ENCODE results near the gene KIN.
A peak's percentile ranks its signal among the peaks of the same experiment; 100 is the strongest.

Gene KIN

GRCh38 chr10:7787857-7788638, at the start of gene KIN, which contains the start of gene ATP5F1C:
TSS of gene KIN (minus strand) at chr10:7787993. CDS start at chr10:7787933, 60 bp downstream.
TSS of gene ATP5F1C (plus strand) at chr10:7788177. CDS start at chr10:7788208, 31 bp downstream.
- Histone ChIP-seq H3K27ac (ENCODE audit: low read depth, low read length) (peak within 1 kb of the TSS; percentile 92), H3K4me3 (ENCODE audit: low read length) (peak within 1 kb of the TSS; percentile 89), H3K4me1 (ENCODE audit: control insufficient read depth, insufficient read depth, low read length) (peaks cover 23% of the 10 kb centered on the region), H3K27me3 (ENCODE audit: control insufficient read depth, insufficient read depth, low read length) (peaks cover 3% of the 10 kb centered on the region), H3K9ac (ENCODE audit: low read length) (peak within 1 kb of the TSS; percentile 86), H3K36me3 (ENCODE audit: control insufficient read depth, insufficient read depth, low read length) (no peaks in the 10 kb centered on the region)

GRCh38 chr10:7836571-7836970, 48.8 kb upstream of the KIN start:
- H3K36me3 ChIP-seq (ENCODE audit: control insufficient read depth, insufficient read depth, low read length): no peaks in the 10 kb centered on the region
- no peak overlapping the region for H3K27ac ChIP-seq (ENCODE audit: low read depth, low read length)
- no peak overlapping the region for H3K9ac ChIP-seq (ENCODE audit: low read length)
- H3K4me1 ChIP-seq (ENCODE audit: control insufficient read depth, insufficient read depth, low read length): no peaks in the 10 kb centered on the region
- no peak overlapping the region for H3K4me3 ChIP-seq (ENCODE audit: low read length)
- no peaks in the 10 kb centered on the region for H3K27me3 ChIP-seq (ENCODE audit: control insufficient read depth, insufficient read depth, low read length)

- Histone ChIP-seq H3K27me3 (ENCODE audit: control insufficient read depth, insufficient read depth, low read length) (no peaks in the 10 kb centered on the region), H3K27ac (ENCODE audit: low read depth, low read length) (no peak overlapping the region), H3K4me3 (ENCODE audit: low read length) (no peak overlapping the region), H3K36me3 (ENCODE audit: control insufficient read depth, insufficient read depth, low read length) (no peaks in the 10 kb centered on the region), H3K9ac (ENCODE audit: low read length) (no peak overlapping the region), H3K4me1 (ENCODE audit: control insufficient read depth, insufficient read depth, low read length) (no peaks in the 10 kb centered on the region)
Observed at GRCh38 chr10:7834262-7834661, 46.5 kb upstream of the KIN start.

GRCh38 chr10:7833210-7833609, 45.4 kb upstream of the KIN start:
- no peak overlapping the region for H3K9ac ChIP-seq (ENCODE audit: low read length)
- H3K27me3 ChIP-seq (ENCODE audit: control insufficient read depth, insufficient read depth, low read length): no peaks in the 10 kb centered on the region
- no peak overlapping the region for H3K27ac ChIP-seq (ENCODE audit: low read depth, low read length)
- no peak overlapping the region for H3K4me3 ChIP-seq (ENCODE audit: low read length)
- no peaks in the 10 kb centered on the region for H3K36me3 ChIP-seq (ENCODE audit: control insufficient read depth, insufficient read depth, low read length)
- H3K4me1 ChIP-seq (ENCODE audit: control insufficient read depth, insufficient read depth, low read length): no peaks in the 10 kb centered on the region

GRCh38 chr10:7832060-7832459, 44.3 kb upstream of the KIN start:
- Histone ChIP-seq H3K4me3 (ENCODE audit: low read length) (no peak overlapping the region), H3K36me3 (ENCODE audit: control insufficient read depth, insufficient read depth, low read length) (no peaks in the 10 kb centered on the region), H3K27ac (ENCODE audit: low read depth, low read length) (no peak overlapping the region), H3K4me1 (ENCODE audit: control insufficient read depth, insufficient read depth, low read length) (no peaks in the 10 kb centered on the region), H3K27me3 (ENCODE audit: control insufficient read depth, insufficient read depth, low read length) (no peaks in the 10 kb centered on the region), H3K9ac (ENCODE audit: low read length) (no peak overlapping the region)

GRCh38 chr10:7829289-7829834, 41.6 kb upstream of the KIN start:
- Histone ChIP-seq H3K4me3 (ENCODE audit: low read length) (no peak overlapping the region), H3K27ac (ENCODE audit: low read depth, low read length) (no peak overlapping the region), H3K9ac (ENCODE audit: low read length) (no peak overlapping the region), H3K27me3 (ENCODE audit: control insufficient read depth, insufficient read depth, low read length) (no peaks in the 10 kb centered on the region), H3K4me1 (ENCODE audit: control insufficient read depth, insufficient read depth, low read length) (no peaks in the 10 kb centered on the region), H3K36me3 (ENCODE audit: control insufficient read depth, insufficient read depth, low read length) (peaks cover 7% of the 10 kb centered on the region)

GRCh38 chr10:7826971-7827370, 39.2 kb upstream of the KIN start:
- Histone ChIP-seq H3K27ac (ENCODE audit: low read depth, low read length) (no peak overlapping the region), H3K36me3 (ENCODE audit: control insufficient read depth, insufficient read depth, low read length) (peaks cover 7% of the 10 kb centered on the region)

GRCh38 chr10:7824251-7824650, 36.5 kb upstream of the KIN start:
- H3K27ac ChIP-seq (ENCODE audit: low read depth, low read length): no peak overlapping the region
- no peaks in the 10 kb centered on the region for H3K27me3 ChIP-seq (ENCODE audit: control insufficient read depth, insufficient read depth, low read length)
- peaks cover 7% of the 10 kb centered on the region for H3K36me3 ChIP-seq (ENCODE audit: control insufficient read depth, insufficient read depth, low read length)
- H3K4me1 ChIP-seq (ENCODE audit: control insufficient read depth, insufficient read depth, low read length): peaks cover 3% of the 10 kb centered on the region
- no peak overlapping the region for H3K4me3 ChIP-seq (ENCODE audit: low read length)
- H3K9ac ChIP-seq (ENCODE audit: low read length): no peak overlapping the region

More at GRCh38 chr10:7826971-7827370, 39.2 kb upstream of the KIN start:
- Histone ChIP-seq H3K27me3 (ENCODE audit: control insufficient read depth, insufficient read depth, low read length) (no peaks in the 10 kb centered on the region), H3K4me3 (ENCODE audit: low read length) (no peak overlapping the region), H3K4me1 (ENCODE audit: control insufficient read depth, insufficient read depth, low read length) (no peaks in the 10 kb centered on the region), H3K9ac (ENCODE audit: low read length) (no peak overlapping the region)

GRCh38 chr10:7819121-7819460, 31.3 kb upstream of the KIN start:
- H3K4me3 ChIP-seq (ENCODE audit: low read length): peak overlapping the region; percentile 96
- peaks cover 3% of the 10 kb centered on the region for H3K4me1 ChIP-seq (ENCODE audit: control insufficient read depth, insufficient read depth, low read length)
- H3K36me3 ChIP-seq (ENCODE audit: control insufficient read depth, insufficient read depth, low read length): no peaks in the 10 kb centered on the region
- no peak overlapping the region for H3K27ac ChIP-seq (ENCODE audit: low read depth, low read length)
- no peaks in the 10 kb centered on the region for H3K27me3 ChIP-seq (ENCODE audit: control insufficient read depth, insufficient read depth, low read length)
- no peak overlapping the region for H3K9ac ChIP-seq (ENCODE audit: low read length)

GRCh38 chr10:7818295-7819120, 30.7 kb upstream of the KIN start, which contains the start of gene TAF3:
TSS of gene TAF3 (plus strand) at chr10:7818505. CDS start at chr10:7818710, 205 bp downstream.
- Histone ChIP-seq H3K4me3 (ENCODE audit: low read length) (peak within 1 kb of the TSS; percentile 96), H3K27me3 (ENCODE audit: control insufficient read depth, insufficient read depth, low read length) (no peaks in the 10 kb centered on the region), H3K27ac (ENCODE audit: low read depth, low read length) (peak within 1 kb of the TSS; percentile 64), H3K4me1 (ENCODE audit: control insufficient read depth, insufficient read depth, low read length) (peaks cover 3% of the 10 kb centered on the region), H3K9ac (ENCODE audit: low read length) (peak within 1 kb of the TSS; percentile 61), H3K36me3 (ENCODE audit: control insufficient read depth, insufficient read depth, low read length) (no peaks in the 10 kb centered on the region)

- H3K27ac ChIP-seq (ENCODE audit: low read depth, low read length): no peak overlapping the region
- H3K9ac ChIP-seq (ENCODE audit: low read length): peak overlapping the region; percentile 19
- peaks cover 3% of the 10 kb centered on the region for H3K4me1 ChIP-seq (ENCODE audit: control insufficient read depth, insufficient read depth, low read length)
- H3K4me3 ChIP-seq (ENCODE audit: low read length): peak overlapping the region; percentile 96
- no peaks in the 10 kb centered on the region for H3K36me3 ChIP-seq (ENCODE audit: control insufficient read depth, insufficient read depth, low read length)
- H3K27me3 ChIP-seq (ENCODE audit: control insufficient read depth, insufficient read depth, low read length): no peaks in the 10 kb centered on the region
Observed at GRCh38 chr10:7817984-7818294, 30.1 kb upstream of the KIN start.

- H3K36me3 ChIP-seq (ENCODE audit: control insufficient read depth, insufficient read depth, low read length): no peaks in the 10 kb centered on the region
- peak overlapping the region; percentile 96 for H3K4me3 ChIP-seq (ENCODE audit: low read length)
- no peak overlapping the region for H3K9ac ChIP-seq (ENCODE audit: low read length)
- peaks cover 3% of the 10 kb centered on the region for H3K4me1 ChIP-seq (ENCODE audit: control insufficient read depth, insufficient read depth, low read length)
- H3K27ac ChIP-seq (ENCODE audit: low read depth, low read length): no peak overlapping the region
- H3K27me3 ChIP-seq (ENCODE audit: control insufficient read depth, insufficient read depth, low read length): no peaks in the 10 kb centered on the region
Observed at GRCh38 chr10:7817576-7817975, 29.8 kb upstream of the KIN start.

Data from rectal smooth muscle tissue (tissue), 1 donor.